LNCaP clone FGC (cell line): ENCODE data around the gene GNMT.
A peak's percentile ranks its signal among the peaks of the same experiment; 100 is the strongest.
"Not testable (repeated sequence)": the region's sequence is repeated elsewhere in the genome, so short reads cannot be mapped to it uniquely, and the experiment has no call there.

Experiments
- DNase-seq: peaks from one replicate; pipeline ENCODE4 v3.0.0-alpha.2; 2011; ENCODE audit warnings: low read depth
- H3K4me3 ChIP-seq: 2 replicates; pipeline ENCODE4 v1.5.1; 2011; ENCODE audit warnings: mild to moderate bottlenecking, low read depth, low read length, control low read depth
- TF ChIP-seq, protein P1 (sequence below): IDR thresholded peaks from 2 replicates; pipeline ENCODE4 v1.5.1; 2012; ENCODE audit warnings: mild to moderate bottlenecking; ENCODE audit not compliant: control insufficient read depth, insufficient read depth; ENCODE audit errors: extremely low read depth

The GNMT gene

DNA sequence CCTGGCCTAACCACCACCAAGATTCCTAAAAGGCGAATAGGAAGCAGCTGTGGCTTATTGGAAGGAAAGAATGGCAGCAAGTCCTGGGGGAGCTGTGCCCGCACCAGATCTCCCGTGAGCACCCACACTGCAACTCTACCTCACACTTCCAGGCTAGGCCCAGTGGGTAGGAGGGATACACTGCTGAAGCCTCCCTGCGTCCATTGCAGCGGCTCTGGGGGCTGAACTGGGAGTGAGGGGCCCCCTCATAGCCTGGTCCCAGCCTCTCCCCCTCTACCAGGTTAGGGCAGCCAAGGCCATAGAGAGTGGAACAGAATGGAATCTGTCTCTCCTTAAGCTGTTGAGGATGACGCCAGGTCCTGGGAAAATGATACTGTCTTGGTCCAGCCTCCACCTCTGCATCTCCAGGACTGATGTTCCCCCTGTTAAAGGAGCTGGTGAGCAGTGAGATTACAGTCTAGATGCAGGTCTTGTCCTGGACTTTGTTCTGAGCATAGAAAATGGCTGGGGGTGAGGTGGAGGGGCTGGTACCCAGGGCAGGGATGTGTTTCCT is 20.0 kb upstream of the GNMT start:
- TF ChIP-seq, protein P1, sequence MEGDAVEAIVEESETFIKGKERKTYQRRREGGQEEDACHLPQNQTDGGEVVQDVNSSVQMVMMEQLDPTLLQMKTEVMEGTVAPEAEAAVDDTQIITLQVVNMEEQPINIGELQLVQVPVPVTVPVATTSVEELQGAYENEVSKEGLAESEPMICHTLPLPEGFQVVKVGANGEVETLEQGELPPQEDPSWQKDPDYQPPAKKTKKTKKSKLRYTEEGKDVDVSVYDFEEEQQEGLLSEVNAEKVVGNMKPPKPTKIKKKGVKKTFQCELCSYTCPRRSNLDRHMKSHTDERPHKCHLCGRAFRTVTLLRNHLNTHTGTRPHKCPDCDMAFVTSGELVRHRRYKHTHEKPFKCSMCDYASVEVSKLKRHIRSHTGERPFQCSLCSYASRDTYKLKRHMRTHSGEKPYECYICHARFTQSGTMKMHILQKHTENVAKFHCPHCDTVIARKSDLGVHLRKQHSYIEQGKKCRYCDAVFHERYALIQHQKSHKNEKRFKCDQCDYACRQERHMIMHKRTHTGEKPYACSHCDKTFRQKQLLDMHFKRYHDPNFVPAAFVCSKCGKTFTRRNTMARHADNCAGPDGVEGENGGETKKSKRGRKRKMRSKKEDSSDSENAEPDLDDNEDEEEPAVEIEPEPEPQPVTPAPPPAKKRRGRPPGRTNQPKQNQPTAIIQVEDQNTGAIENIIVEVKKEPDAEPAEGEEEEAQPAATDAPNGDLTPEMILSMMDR: no peak
- H3K4me3 ChIP-seq: no peak overlapping the region
- DNase-seq: no peak

DNA sequence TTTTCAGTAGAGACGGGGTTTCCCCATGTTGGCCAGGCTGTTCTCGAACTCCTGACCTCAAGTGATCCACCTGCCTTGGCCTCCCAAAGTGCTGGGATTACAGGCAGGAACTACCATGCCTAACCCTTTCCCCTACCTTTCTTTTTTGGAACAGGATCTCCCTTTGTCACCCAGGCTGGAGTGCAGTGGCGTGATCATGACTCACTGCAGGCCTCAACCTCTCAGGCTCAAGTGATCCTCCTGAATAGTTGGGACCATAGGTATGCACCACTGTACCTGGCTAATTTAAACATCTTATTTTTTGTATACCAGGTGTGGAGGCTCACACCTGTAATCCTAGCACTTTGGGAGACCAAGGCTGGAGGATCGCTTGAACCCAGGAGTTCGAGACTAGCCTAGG is 19.2 kb upstream of the GNMT start:
- DNase-seq, H3K4me3 ChIP-seq: not testable (repeated sequence)

DNA sequence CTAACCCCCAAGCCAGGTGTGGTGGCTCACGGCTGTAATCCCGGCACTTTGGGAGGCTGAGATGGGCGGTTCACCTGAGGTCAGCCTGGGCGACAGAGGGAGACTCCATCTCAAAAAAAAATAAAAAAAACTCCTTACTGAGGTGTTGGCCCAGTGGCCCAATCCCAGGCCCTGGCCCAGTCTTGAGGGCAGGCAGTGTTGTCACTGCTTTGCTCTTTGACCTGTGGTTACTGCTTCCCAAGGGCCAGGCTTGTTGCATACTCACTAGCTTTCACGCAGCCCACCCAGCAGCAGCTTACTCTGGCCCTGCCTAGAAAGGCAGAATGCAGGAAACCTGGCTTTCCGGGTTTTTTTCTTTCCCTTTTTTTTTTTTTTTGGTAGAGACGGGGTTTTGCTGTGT is 18.1 kb upstream of the GNMT start:
- H3K4me3 ChIP-seq: no peak overlapping the region
- DNase-seq: no peak
- TF ChIP-seq, protein P1: no peak

DNA sequence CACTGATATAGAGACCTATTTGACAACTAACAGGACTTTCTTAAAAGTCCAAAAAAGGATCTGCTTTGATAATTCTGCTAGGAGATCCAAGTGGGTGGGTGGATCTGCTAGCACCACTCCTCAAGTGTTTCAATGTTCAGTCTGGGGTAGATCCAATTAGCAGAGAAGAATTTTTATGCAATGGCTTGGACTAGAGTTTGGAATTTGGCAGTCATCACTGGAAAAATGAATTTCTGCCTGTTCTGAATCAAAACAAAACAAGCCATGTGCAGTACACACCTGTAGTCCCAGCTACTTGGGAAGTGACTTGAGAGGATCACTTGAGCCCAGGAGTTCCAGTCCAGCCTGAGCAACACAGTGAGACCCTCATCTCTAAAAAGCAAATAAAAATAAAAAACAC is 12.6 kb upstream of the GNMT start:
- no peak for DNase-seq
- H3K4me3 ChIP-seq: no peak overlapping the region
- TF ChIP-seq, protein P1: no peak

DNA sequence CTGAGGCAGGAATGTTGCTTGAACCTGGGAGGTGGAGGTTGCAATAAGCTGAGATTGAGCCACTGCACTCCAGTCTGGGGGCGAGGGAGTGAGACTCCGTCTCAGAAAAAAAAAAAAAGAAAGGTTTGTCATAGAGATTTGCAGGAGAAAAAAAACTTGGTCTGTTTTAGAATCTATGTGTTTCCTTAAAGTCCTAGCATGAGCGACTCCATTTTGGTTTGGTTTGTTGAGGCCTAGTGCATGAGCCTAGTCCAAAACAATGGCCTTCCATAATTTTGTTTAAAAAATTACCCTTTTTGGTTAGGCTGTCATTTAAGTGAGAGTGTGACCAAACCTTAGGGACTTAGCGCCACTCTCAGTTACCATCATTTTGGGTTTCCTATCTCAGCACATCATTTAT is 8.2 kb upstream of the GNMT start:
- no peak overlapping the region for H3K4me3 ChIP-seq
- TF ChIP-seq, protein P1: no peak
- no peak for DNase-seq

DNA sequence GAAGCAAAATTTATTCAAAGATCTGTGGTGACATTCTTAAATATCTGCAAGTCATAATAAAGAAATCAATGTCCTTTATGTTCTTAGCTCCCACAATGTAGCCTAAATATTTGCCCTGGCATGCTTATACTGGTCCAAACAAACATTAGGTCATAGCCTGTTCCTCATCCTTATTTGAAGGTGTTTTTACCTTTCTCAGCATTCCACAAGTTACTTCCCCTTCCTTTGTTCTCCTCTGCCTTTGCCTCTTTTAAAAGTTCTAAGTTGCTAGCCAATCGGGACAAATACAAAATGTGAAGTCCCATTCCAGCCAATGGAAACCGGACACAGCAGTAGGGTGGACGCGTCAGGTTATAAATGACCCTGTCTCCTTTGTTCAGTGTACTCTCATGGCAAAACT is 6.1 kb upstream of the GNMT start:
- DNase-seq: peak; percentile 76
- not testable (repeated sequence) for H3K4me3 ChIP-seq

DNA sequence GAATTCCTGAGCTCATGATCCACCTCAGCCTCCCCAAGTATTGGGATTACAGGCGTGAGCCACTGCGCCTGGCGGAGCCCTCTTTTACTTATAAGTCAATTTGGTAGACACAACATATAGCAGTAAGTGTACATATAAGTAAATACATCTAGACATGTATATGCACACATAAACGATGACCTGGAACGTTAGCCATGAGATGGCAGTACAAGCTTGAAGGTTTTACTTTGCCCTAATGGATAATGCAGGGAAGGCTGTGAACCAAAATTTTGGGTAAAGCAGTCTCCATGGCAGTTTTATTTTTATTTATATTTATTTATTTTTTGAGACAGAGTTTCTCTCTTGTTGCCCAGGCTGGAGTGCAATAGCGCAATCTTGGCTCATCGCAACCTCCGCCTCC is 2.4 kb upstream of the GNMT start:
- TF ChIP-seq, protein P1: no peak
- DNase-seq: no peak
- no peak overlapping the region for H3K4me3 ChIP-seq

DNA sequence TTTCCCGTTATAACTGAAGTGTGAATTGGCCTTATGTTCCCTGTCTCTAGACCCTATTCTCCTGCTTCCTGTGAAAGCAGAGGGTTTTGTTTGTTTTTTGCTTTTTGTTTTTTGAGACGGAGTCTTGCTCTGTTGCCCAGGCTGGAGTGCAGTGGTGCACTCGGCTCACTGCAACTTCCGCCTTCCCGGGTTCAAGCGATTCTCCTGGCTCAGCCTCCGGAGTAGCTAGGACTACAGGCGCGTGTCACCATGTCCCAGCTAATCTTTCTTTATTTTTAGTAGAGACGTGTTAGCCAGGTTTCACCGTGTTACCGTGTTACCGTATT is 674 bp upstream of the GNMT start:
- TF ChIP-seq, protein P1: no peak
- DNase-seq: no peak
- peak overlapping the region; percentile 57 for H3K4me3 ChIP-seq
